Measurements from ENCODE around the gene LTV1. TPM values are rescaled to one million over a fixed set of nuclear protein-coding genes. Genes with fewer than 3 reads are reported as not detected.
A peak's percentile ranks its signal among the peaks of the same experiment; 100 is the strongest.
"Not testable (repeated sequence)": the region's sequence is repeated elsewhere in the genome, so short reads cannot be mapped to it uniquely, and the experiment has no call there.

LTV1 gene
- total RNA-seq, 1 donor from 2014 or later = 10.6 TPM

- DNase-seq (ENCODE audit: low spot score in 2 of 2) (no peak), FAIRE-seq (no peak)
Measured at GRCh38 chr6:143840595-143841265, 2.4 kb upstream of the LTV1 start.

DNA sequence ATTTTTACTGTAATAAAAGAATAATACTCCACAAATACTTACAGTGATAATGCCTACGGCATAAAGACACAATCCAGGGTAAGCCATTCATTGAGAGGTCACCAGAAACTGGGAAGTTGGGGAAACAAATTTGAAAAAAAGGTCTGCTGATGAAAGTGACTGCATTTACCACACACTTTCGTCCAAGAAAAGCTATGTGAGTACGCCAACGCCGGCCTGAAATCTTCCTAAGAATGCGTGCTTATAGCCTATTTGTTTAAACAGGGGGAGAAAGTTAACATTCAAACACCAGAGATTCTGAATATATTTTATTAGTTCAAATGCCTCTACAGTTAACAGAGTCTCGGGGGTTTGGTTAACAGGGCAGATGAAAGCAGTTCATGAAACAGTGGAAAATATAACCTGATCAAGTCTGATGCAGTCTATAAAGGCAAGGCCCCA is 657 bp upstream of the LTV1 start:
- DNase-seq (ENCODE audit: low spot score in 2 of 2) = peak in 1 of 2 donors; percentile 6
- no peak for FAIRE-seq

DNA sequence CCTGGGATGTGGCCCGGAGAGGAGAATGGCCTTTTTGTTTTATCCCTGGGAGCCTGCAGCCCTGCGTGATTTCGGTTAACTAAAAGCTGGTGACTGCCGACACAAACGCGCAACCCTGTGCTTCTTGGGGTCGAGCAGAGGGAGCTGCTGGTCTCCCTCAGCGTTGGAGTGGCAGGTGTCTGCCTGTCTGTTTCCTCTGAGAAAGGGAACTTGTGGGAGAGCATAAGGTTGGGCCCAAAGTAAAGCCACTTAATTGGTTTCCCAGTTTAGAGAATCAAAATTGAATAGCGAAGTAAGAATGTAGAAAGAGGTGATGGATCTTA is 500 bp downstream of the LTV1 start:
- no peak for DNase-seq (ENCODE audit: low spot score in 2 of 2)
- no peak for FAIRE-seq

DNA sequence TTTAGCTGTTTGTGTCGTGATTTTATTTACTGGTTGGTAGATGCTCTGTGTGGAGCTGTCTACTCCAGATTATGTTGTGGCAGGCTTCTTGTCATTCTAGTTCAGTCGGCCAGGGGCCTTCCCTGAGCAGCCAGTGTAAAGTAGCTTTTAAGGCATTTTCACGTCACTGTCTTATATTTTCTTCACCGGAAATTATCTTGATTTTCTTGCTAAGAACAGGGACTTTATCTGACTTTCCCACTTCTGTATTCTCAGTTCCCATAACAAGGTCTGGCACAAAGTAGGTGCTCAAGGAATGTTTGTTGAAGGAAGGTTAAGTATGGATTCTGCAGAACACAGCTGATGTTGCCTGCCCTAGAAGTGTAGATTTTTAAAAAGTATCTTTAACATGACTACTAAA is 868 bp downstream of the LTV1 start:
- DNase-seq (ENCODE audit: low spot score in 2 of 2) = no peak
- FAIRE-seq = no peak

- FAIRE-seq (no peak), DNase-seq (ENCODE audit: low spot score in 2 of 2) (no peak)
Measured at GRCh38 chr6:143845033-143845432, 1.9 kb downstream of the LTV1 start.

DNA sequence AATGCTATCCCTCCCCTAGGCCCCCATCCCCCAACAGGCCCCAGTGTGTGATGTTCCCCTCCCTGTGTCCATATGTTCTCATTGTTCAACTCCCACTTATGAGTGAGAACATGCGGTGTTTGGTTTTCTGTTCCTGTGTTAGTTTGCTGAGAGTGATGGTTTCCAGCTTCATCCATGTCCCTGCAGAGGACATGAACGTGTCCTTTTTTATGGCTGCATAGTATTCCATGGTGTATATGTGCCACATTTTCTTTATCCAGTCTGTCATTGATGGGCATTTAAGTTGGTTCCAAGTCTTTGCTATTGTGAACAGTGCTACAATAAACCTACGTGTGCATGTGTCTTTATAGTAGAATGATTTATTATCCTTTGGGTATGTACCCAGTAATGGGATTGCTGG is 8.6 kb downstream of the LTV1 start:
- DNase-seq (ENCODE audit: low spot score in 2 of 2); FAIRE-seq: not testable (repeated sequence)

GRCh38 chr6:143855057-143855456 is 11.9 kb downstream of the LTV1 start:
- not testable (repeated sequence) for DNase-seq (ENCODE audit: low spot score in 2 of 2); FAIRE-seq

DNA sequence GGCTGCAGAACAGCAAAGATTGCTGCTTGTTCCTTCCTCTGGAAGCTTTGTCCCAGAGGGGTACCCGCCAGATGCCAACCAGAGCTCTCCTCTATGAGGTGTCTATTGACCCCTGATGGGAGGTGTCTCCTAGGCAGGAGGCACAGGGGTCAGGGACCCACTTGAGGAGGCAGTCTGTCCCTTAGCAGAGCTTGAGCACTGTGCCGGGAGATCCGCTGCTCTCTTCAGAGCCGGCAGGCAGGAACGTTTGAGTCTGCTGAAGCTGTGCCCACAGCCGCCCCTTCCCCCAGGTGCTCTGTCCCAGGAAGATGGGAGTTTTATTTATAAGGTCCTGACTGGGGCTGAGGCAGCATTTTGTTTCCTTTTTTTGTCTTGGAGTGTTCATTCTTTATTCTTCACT is 13.6 kb downstream of the LTV1 start:
- DNase-seq (ENCODE audit: low spot score in 2 of 2); FAIRE-seq: not testable (repeated sequence)

DNA sequence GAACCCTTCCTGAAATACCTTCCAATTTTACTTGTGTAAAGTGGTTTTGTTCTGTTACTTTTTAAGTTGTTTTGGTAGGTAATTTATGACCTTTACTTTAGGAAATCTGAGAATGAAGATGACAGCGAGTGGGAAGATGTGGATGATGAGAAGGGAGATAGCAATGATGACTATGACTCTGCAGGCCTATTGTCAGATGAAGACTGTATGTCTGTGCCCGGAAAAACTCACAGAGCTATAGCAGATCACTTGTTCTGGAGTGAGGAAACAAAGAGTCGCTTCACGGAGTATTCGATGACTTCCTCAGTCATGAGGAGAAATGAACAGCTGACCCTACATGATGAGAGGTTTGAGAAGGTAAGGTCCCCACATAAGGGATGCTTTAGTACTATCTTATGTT is 14.5 kb downstream of the LTV1 start:
- no peak for DNase-seq (ENCODE audit: low spot score in 2 of 2)
- FAIRE-seq = no peak

DNA sequence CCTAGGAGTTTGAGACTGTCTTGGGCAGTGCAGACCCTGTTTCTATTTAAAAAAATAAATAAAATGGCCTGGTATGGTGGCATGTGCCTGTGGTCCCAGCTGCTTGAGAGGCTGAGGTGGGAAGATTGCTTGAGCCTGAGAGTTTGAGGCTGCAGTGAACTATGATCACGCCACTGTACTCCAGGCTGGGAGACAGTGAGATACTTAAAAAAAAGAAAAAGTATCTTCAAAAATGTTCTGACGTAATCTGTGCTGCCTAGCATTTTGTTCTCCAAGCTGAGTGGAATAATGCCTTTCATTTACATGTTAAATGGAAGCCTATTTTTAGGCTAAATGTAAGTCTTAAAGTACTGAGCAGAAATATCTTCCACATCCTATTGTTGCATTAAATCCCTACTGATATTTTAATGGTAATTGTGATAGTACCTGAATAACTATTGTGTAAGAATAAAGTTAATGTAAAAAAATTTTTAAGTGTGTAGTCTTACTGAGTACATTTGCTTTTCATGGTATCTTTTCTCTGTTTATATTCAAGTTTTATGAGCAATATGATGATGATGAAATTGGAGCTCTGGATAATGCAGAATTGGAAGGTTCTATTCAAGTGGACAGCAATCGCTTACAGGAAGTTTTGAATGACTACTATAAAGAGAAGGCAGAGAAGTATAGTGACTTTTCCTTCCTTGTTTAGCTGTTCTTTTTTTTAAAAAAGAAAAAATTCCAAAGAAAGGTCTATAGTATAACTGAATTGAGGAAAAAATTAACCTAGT is 16.9 kb downstream of the LTV1 start:
- FAIRE-seq (no peak), DNase-seq (ENCODE audit: low spot score in 2 of 2) (no peak)

DNA sequence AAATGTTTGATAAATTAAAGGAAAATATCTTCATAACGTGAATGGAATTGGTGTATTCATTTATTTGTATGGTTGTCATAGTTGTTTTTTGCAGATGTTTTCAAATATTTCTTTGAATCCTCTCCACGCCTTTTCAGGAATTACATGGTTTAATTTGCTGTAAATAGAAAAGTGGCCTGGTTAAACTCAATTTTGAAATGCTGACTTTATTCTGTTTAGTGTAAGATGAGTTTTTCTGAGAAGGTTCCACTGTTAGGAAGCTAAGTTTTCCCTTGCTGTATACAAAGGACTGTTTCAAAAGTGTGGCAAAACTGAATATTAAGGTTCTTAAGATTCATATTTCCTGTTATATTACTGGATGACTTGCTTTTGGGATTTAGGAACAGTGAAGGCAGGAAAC is 20.6 kb downstream of the LTV1 start:
- FAIRE-seq (no peak), DNase-seq (ENCODE audit: low spot score in 2 of 2) (no peak)

GRCh38 chr6:143864234-143864633 is 21.1 kb downstream of the LTV1 start, which contains the start of gene ZC2HC1B:
ZC2HC1B (plus strand) TSS chr6:143864474; CDS start chr6:143864540, 66 bp downstream.
- no peak for FAIRE-seq

DNA sequence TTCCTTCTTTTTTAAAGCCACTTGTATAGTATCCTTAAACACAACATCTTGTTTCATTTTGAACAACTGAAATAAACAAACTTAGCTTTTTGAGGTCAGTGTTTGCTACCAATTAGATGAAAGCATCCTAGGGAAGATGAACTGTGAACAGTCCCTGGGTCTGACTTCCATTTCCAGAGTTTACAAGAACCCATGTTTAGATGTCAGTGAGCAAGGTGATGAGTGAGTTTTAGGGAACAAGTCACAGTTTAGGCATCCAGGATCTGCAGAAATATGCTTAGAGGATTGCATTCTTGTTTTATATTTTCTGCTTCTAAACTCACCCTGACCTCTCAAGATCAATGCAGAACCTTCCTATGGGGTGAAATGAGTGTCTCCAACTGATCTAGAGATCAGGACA is 24.1 kb downstream of the LTV1 start:
- FAIRE-seq = no peak

More at GRCh38 chr6:143864234-143864633, 21.1 kb downstream of the LTV1 start, which contains the start of gene ZC2HC1B:
- no peak for DNase-seq (ENCODE audit: low spot score in 2 of 2)

GRCh38 chr6:143868808-143869207 is 25.7 kb downstream of the LTV1 start:
- FAIRE-seq; DNase-seq (ENCODE audit: low spot score in 2 of 2): not testable (repeated sequence)

More for the DNA sequence above, 24.1 kb downstream of the LTV1 start:
- DNase-seq (ENCODE audit: low spot score in 2 of 2) = no peak

DNA sequence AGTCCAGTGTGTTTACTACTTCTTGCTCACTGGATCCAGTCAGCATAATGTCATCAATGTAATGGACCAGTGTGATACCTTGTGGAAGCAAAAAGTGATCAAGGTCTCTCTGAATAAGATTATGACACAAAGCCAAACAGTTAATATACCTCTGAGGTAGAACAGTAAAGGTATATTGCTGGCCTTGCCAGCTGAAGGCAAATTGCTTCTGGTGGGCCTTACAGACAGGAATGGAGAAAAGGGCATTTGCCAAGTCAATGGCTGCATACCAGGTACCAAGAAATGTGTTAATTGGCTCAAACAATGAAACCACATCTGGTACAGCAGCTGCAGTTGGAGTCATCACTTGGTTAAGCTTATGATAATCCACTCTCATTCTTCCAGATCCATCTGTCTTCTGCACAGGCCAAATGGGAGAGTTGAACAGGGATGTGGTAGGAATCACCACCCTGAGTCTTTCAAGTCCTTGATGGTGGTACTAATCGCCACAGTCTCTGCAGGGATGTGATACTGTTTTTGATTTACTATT is 28.1 kb downstream of the LTV1 start:
- DNase-seq (ENCODE audit: low spot score in 2 of 2); FAIRE-seq: not testable (repeated sequence)

GRCh38 chr6:143872201-143872600 is 29.1 kb downstream of the LTV1 start:
- FAIRE-seq = no peak

GRCh38 chr6:143873600-143873999 is 30.5 kb downstream of the LTV1 start:
- not testable (repeated sequence) for DNase-seq (ENCODE audit: low spot score in 2 of 2); FAIRE-seq

More at GRCh38 chr6:143872201-143872600, 29.1 kb downstream of the LTV1 start:
- no peak for DNase-seq (ENCODE audit: low spot score in 2 of 2)

DNA sequence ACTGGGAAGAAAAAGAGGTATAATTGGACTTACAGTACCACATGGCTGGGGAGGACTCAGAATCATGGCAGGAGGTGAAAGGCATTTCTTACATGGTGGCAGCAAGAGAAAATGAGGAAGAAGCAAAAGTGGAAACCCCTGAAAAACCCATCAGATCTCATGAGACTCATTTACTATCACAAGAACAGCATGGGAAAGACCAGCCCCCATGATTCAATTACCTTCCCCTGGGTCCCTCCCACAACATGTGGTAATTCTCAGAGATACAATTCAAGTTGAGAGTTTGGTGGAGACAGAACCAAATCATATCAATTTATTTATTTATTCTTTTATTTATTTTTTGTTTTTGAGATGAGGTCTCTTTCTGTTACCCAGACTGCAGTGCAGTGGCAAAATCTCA is 31.4 kb downstream of the LTV1 start:
- FAIRE-seq; DNase-seq (ENCODE audit: low spot score in 2 of 2): not testable (repeated sequence)

- DNase-seq (ENCODE audit: low spot score in 2 of 2) = no peak
- FAIRE-seq = no peak
Measured at GRCh38 chr6:143877584-143878271, 34.6 kb downstream of the LTV1 start.

- FAIRE-seq (no peak), DNase-seq (ENCODE audit: low spot score in 2 of 2) (no peak)
Measured at GRCh38 chr6:143878272-143878760, 35.2 kb downstream of the LTV1 start.

DNA sequence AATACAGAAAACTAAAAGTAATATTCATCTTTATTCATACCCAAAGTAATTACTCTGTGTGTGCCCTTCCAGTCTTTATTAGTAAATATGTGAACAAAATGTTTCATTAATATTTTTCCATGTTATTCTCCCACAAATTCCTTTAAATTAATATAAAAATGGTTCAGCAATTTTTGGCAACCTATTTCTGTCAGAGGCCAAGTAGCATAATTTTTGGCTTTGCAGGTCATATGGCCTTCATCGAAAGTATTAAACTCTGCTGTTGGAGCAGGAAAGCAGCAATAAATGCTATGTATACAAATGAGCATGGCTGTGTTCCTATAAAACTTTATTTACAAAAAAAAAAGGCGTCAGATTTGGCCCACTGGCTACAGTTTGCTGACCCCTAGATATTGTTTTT is 37.3 kb downstream of the LTV1 start:
- DNase-seq (ENCODE audit: low spot score in 2 of 2) (no peak), FAIRE-seq (no peak)

All from frontal cortex (tissue), 4 donors.